Measurements from ENCODE around the gene GHRHR. TPM values are rescaled to one million over a fixed set of nuclear protein-coding genes. Genes with fewer than 3 reads are reported as not detected.

The GHRHR gene
- total and polyA plus RNA-seq, 9 of the 15 experiments (the other 6 are each of a cell fraction or from before 2014, with no cell fraction given) = not detected

DNA sequence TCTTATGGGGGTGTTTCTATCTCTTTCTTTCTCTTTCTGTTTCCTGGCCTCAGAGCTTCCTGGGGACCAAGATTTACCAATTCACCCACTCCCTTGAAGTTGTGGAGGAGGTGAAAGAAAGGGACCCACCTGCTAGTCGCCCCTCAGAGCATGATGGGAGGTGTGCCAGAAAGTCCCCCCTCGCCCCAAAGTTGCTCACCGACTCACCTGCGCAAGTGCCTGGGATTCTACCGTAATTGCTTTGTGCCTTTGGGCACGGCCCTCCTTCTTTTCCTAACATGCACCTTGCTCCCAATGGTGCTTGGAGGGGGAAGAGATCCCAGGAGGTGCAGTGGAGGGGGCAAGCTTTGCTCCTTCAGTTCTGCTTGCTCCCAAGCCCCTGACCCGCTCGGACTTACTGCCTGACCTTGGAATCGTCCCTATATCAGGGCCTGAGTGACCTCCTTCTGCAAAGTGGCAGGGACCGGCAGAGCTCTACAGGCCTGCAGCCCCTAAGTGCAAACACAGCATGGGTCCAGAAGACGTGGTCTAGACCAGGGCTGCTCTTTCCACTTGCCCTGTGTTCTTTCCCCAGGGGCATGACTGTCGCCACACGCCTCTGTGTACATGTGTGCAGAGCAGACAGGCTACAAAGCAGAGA lies 39.9 kb upstream of the GHRHR start:
- H3K4me3 ChIP-seq = no peak overlapping the region
- peaks cover 10% of the 10 kb centered on the region for H3K9me1 ChIP-seq (ENCODE audit: control insufficient read depth, insufficient read depth, low read length)
- H4K20me1 ChIP-seq (replicated peaks; ENCODE audit: control insufficient read depth, insufficient read depth, low read length) = no peaks in the 10 kb centered on the region
- no peaks in the 10 kb centered on the region for H3K27me3 ChIP-seq (ENCODE audit: control insufficient read depth in 2 of 2, insufficient read depth in 2 of 2, low read length in 2 of 2)
- H3K4me2 ChIP-seq (ENCODE audit: insufficient read depth, low read length) = no peak overlapping the region
- WGBS (ENCODE audit: insufficient coverage, low coverage, missing lambda C conversion rate) = 71% methylated on average over 11 of the region's 13 CpGs
- ChIA-PET CTCF (ENCODE audit: low intra/inter-chr PET ratio) (no interaction called here), POLR2A (interaction anchor here (0.9 kb wide), 1 partner anchor 10 kb away, joined by 4 read pairs; no protein-coding TSS in a partner anchor)
- intact Hi-C loops (cut with micrococcal nuclease) (no loop called here), in situ Hi-C loops (cut with MboI) (no loop called here)
- H3K79me2 ChIP-seq (ENCODE audit: control insufficient read depth, insufficient read depth, low read length) = no peaks in the 10 kb centered on the region
- no peak overlapping the region for H2AFZ ChIP-seq (ENCODE audit: low read depth, low read length)
- H3K9ac ChIP-seq (ENCODE audit: insufficient read depth in 1 of 2, low read depth in 2 of 2, low read length in 2 of 2) = no peak overlapping the region
- no TSS peak for BruUV-seq (replicated peaks)
- H3K27ac ChIP-seq (ENCODE audit: extremely low read depth, low read depth, low read length) = no peak overlapping the region
- no peak for TF ChIP-seq ZKSCAN3 (CRISPR knock-in tag; IDR thresholded peaks at IDR 0.05)
- no peak for TF ChIP-seq MEF2D (tag; conservative IDR thresholded peaks at IDR 0.05; ENCODE audit: low read depth)
- TF ChIP-seq, protein P1, sequence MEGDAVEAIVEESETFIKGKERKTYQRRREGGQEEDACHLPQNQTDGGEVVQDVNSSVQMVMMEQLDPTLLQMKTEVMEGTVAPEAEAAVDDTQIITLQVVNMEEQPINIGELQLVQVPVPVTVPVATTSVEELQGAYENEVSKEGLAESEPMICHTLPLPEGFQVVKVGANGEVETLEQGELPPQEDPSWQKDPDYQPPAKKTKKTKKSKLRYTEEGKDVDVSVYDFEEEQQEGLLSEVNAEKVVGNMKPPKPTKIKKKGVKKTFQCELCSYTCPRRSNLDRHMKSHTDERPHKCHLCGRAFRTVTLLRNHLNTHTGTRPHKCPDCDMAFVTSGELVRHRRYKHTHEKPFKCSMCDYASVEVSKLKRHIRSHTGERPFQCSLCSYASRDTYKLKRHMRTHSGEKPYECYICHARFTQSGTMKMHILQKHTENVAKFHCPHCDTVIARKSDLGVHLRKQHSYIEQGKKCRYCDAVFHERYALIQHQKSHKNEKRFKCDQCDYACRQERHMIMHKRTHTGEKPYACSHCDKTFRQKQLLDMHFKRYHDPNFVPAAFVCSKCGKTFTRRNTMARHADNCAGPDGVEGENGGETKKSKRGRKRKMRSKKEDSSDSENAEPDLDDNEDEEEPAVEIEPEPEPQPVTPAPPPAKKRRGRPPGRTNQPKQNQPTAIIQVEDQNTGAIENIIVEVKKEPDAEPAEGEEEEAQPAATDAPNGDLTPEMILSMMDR (IDR thresholded peaks at IDR 0.05 in 2 of 3, conservative IDR thresholded peaks at IDR 0.05 in 1 of 3; ENCODE audit: insufficient read depth in 2 of 3, low read depth in 1 of 3, low read length in 3 of 3) = no peak
- no peak for TF ChIP-seq TCF7L2 (IDR thresholded peaks at IDR 0.05; ENCODE audit: low read depth, low read length)
- TF ChIP-seq HDAC2 (IDR thresholded peaks at IDR 0.05) = no peak
- no peak for TF ChIP-seq HLTF (IDR thresholded peaks at IDR 0.05)
- TF ChIP-seq ZNF311 (CRISPR knock-in tag; IDR thresholded peaks at IDR 0.05) = no peak
- TF ChIP-seq MAFF (IDR thresholded peaks at IDR 0.05; ENCODE audit: low read length) = no peak
- no peak for TF ChIP-seq ZFP36 (IDR thresholded peaks at IDR 0.05; ENCODE audit: low read depth, low read length, partially characterized antibody)
- TF ChIP-seq CBX8 (IDR thresholded peaks at IDR 0.05; ENCODE audit: borderline replicate concordance, extremely low read depth, low read depth, low read length, poor library complexity, severe bottlenecking) = no peak
- no peak for TF ChIP-seq MAFG (tag; conservative IDR thresholded peaks at IDR 0.05)
- TF ChIP-seq, protein P2, sequence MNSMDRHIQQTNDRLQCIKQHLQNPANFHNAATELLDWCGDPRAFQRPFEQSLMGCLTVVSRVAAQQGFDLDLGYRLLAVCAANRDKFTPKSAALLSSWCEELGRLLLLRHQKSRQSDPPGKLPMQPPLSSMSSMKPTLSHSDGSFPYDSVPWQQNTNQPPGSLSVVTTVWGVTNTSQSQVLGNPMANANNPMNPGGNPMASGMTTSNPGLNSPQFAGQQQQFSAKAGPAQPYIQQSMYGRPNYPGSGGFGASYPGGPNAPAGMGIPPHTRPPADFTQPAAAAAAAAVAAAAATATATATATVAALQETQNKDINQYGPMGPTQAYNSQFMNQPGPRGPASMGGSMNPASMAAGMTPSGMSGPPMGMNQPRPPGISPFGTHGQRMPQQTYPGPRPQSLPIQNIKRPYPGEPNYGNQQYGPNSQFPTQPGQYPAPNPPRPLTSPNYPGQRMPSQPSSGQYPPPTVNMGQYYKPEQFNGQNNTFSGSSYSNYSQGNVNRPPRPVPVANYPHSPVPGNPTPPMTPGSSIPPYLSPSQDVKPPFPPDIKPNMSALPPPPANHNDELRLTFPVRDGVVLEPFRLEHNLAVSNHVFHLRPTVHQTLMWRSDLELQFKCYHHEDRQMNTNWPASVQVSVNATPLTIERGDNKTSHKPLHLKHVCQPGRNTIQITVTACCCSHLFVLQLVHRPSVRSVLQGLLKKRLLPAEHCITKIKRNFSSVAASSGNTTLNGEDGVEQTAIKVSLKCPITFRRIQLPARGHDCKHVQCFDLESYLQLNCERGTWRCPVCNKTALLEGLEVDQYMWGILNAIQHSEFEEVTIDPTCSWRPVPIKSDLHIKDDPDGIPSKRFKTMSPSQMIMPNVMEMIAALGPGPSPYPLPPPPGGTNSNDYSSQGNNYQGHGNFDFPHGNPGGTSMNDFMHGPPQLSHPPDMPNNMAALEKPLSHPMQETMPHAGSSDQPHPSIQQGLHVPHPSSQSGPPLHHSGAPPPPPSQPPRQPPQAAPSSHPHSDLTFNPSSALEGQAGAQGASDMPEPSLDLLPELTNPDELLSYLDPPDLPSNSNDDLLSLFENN (IDR thresholded peaks at IDR 0.05; ENCODE audit: low read depth in 2 of 2, low read length in 2 of 2) = no peak
- TF ChIP-seq SRSF7 (optimal IDR thresholded peaks at IDR 0.05; ENCODE audit: low read depth, low read length) = no peak
- no peak for TF ChIP-seq FOSL1 (tag; conservative IDR thresholded peaks at IDR 0.05)
- no peaks in the 10 kb centered on the region for H3K36me3 ChIP-seq (ENCODE audit: control insufficient read depth, insufficient read depth, low read length)
- no peaks in the 10 kb centered on the region for H3K9me3 ChIP-seq (replicated peaks; ENCODE audit: control insufficient read depth, insufficient read depth, low read depth, low read length)
- H3K4me1 ChIP-seq (replicated peaks in 1 of 2; ENCODE audit: control insufficient read depth in 2 of 2, insufficient read depth in 2 of 2, low read length in 2 of 2) = peaks cover 35 to 36% of the 10 kb centered on the region in 2 experiments; a peak in 4 of 5 replicates
- DNase-seq (ENCODE audit: extremely low read depth in 1 of 4, low spot score in 3 of 4) (no peak), ATAC-seq (no peak), FAIRE-seq (no peak)

Data from K562 (cell line).